Neural progenitor cell (in vitro differentiated cells): ENCODE results near the gene ABLIM2.

Experiments
- CTCF ChIP-seq: fragments of 200-600 bp; sonication (generic); IDR thresholded peaks from 2 replicates; pipeline ENCODE4 v1.5.1; 2017; ENCODE audit warnings: antibody characterized with exemption, mild to moderate bottlenecking
- EZH2 ChIP-seq: fragments of 200-600 bp; sonication (generic); IDR thresholded peaks from 2 replicates; pipeline ENCODE4 v1.6.1; 2017; ENCODE audit warnings: antibody characterized with exemption, mild to moderate bottlenecking, moderate library complexity
- EZH2phosphoT487 ChIP-seq: fragments of 200-600 bp; sonication (generic); IDR thresholded peaks from 2 replicates; pipeline ENCODE4 v1.6.1; 2017; ENCODE audit warnings: antibody characterized with exemption

- no peak for TF ChIP-seq CTCF
- no peak for TF ChIP-seq EZH2
- TF ChIP-seq EZH2phosphoT487: no peak
Observed at GRCh38 chr4:8024073-8024786, 134.4 kb downstream of the ABLIM2 start.
